A549 treated with Mapracorat at 1 μM for 4 hours (cell line): ENCODE data around the gene C11orf98. TPM values are rescaled to one million over a fixed set of nuclear protein-coding genes. Genes with fewer than 3 reads are reported as not detected.

Experiments used
- total RNA-seq: library from RNA; stranded (reverse); fragments of 200-300 nt; extraction: Qiagen RNA extraction; gene quantifications from 5 replicates; pipeline ENCODE4 v1.2.3, GENCODE V29; 2022

C11orf98 gene
- 120 to 142 TPM (median 133 TPM) in 5 replicates for total RNA-seq

GRCh38 chr11:62665075-62665598 is at the start of gene C11orf98, which contains the start of gene CSKMT:
TSS of gene C11orf98 (minus strand) at chr11:62665210. CDS start at chr11:62665169, 41 bp downstream.
TSS of gene CSKMT (plus strand) at chr11:62665312. CDS start at chr11:62665880, 568 bp downstream.

GRCh38 chr11:62707277-62707861 is 42.4 kb upstream of the C11orf98 start, which contains the start of the genes BSCL2 and GNG3:
TSS of gene BSCL2 (minus strand) at chr11:62707424. CDS start at chr11:62707195, 229 bp downstream.
TSS of gene GNG3 (plus strand) at chr11:62707676. CDS start at chr11:62708296, 620 bp downstream.

DNA sequence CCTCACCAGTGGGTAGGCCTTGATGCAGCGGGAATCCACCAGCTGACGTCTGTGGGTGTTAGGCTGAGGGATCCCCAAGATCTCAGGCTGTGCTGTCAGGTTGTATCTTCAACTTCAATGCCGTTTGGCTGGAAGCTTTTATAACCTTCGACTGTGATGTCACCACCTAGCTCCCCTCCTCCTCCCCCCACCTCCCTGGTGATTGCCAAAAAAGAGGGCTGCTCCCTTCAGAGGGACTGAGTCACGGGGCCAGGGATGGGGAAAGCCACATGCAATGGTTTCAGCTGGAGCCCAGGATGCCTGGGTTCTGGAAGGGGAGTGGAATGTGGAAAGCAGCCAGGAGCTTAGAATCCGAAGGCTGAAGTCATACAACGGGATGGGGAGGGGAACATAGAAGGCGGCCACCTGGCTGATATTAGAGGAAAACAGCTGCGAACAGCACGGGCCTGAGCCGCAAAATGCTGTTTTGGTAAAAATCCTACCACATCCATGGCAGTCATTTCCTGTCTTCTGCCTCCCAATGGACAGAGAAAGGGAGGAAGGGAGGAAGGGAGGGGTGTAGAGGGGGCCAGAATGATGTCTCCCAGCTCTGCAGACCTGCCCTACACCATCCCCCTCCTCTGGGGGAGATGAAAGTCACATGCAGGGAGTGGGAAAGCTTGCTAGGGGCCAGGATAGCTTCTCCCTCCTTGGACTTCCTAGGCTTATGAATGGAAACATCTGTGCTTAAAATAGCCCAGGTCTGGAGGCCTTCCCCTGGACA is 24.6 kb upstream of the C11orf98 start, which contains the start of gene LRRN4CL:
TSS of gene LRRN4CL (minus strand) at position 110 of the 763 bp plus-strand sequence. CDS start 1,022 bp downstream, outside the sequence.

GRCh38 chr11:62678770-62679696 is 14.0 kb upstream of the C11orf98 start, which contains the start of gene UBXN1:
TSS of gene UBXN1 (minus strand) at chr11:62679073. CDS start at chr11:62678923, 150 bp downstream.

GRCh38 chr11:62671608-62672389 is 6.8 kb upstream of the C11orf98 start, which contains the start of the genes LBHD1 and UQCC3:
TSS of gene LBHD1 (minus strand) at chr11:62672267. CDS start at chr11:62670031, 2,236 bp downstream.
TSS of gene UQCC3 (plus strand) at chr11:62671673. CDS start at chr11:62671746, 73 bp downstream.

DNA sequence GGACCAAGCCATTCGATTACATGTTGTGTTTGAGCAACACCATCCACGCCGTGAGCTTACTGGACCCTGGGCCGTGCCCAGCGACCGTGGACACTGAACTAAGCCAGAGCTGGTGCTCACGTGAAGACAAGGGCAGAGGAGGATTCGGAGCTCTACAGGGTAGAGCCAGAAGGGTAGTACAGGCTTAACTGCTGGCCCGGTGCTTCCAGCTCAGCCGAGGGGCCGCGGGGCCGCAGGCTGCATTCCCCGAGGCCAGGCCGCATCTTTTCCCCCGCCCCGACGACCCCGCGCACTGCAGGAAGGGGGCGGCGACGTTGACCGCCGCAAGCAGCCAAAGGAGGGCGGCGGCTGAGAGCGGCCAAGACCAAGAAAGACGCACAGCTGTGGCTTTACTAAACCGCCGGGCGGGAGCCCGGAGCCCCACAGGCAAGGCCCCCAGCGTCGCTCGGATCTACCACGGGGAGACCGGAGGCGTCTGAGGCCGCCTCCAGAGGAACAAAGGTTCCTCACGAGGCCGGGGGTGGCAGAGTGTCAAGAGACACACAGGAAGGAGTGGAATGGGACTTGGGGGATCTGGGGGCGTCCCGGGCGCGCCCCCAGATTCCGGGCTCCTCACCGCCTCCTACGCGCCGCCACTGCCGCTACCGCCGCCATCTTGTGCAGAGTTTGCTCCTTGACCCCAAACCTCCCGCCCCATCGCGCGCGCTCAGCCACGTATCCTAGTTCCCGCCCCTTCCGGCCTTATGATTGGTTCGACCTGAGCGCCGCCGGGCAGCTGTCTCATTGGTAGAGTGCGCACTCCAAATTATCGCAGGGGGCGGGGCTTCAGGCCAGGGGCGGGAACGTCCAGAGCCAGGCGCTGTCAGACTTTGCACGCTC is 18.8 kb downstream of the C11orf98 start, which contains the start of gene GANAB:
TSS of gene GANAB (minus strand) at position 668 of the 879 bp plus-strand sequence. CDS start at position 654, 14 bp downstream.

GRCh38 chr11:62621567-62622470 is 43.2 kb downstream of the C11orf98 start, which contains the start of gene B3GAT3:
TSS of gene B3GAT3 (minus strand) at chr11:62621986. CDS start at chr11:62621947, 39 bp downstream.

Other genes starting within 250 kb of the C11orf98 start
- gene SCGB1A1, start 246.2 kb downstream of the C11orf98 start, total RNA-seq: not detected in 5 replicates
- 288 to 390 TPM (median 357 TPM) in 5 replicates for gene AHNAK, start 118.4 kb downstream of the C11orf98 start, total RNA-seq
- gene EEF1G, start 91.3 kb downstream of the C11orf98 start, total RNA-seq: 1,940 to 2,067 TPM (median 1,987 TPM) in 5 replicates
- gene TUT1, start 73.7 kb downstream of the C11orf98 start, total RNA-seq: 13.6 to 16.7 TPM (median 16.4 TPM) in 5 replicates
- gene MTA2, start 63.3 kb downstream of the C11orf98 start, total RNA-seq: 84.2 to 90.9 TPM (median 87.8 TPM) in 5 replicates
- gene EML3, start 52.4 kb downstream of the C11orf98 start, total RNA-seq: 18.3 to 27.8 TPM (median 22.2 TPM) in 5 replicates
- gene ROM1, start 52.0 kb downstream of the C11orf98 start, total RNA-seq: 3.5 to 4.8 TPM (median 4.3 TPM) in 5 replicates
- gene B3GAT3, start 43.2 kb downstream of the C11orf98 start, total RNA-seq: 40.7 to 59.1 TPM (median 53.6 TPM) in 5 replicates
- gene GANAB, start 18.6 kb downstream of the C11orf98 start, total RNA-seq: 226 to 272 TPM (median 254 TPM) in 5 replicates
- gene INTS5, start 11.9 kb downstream of the C11orf98 start, total RNA-seq: 16.6 to 22.4 TPM (median 21.4 TPM) in 5 replicates
- gene CSKMT, start 102 bp upstream of the C11orf98 start, total RNA-seq: 9.8 to 16.3 TPM (median 14.4 TPM) in 5 replicates
- 27.0 to 39.9 TPM (median 36.2 TPM) in 5 replicates for gene UQCC3, start 6.5 kb upstream of the C11orf98 start, total RNA-seq
- gene LBHD1, start 7.1 kb upstream of the C11orf98 start, total RNA-seq: 3.1 to 5.1 TPM (median 4.6 TPM) in 5 replicates
- gene UBXN1, start 13.9 kb upstream of the C11orf98 start, total RNA-seq: 102 to 125 TPM (median 116 TPM) in 5 replicates
- gene LRRN4CL, start 24.3 kb upstream of the C11orf98 start, total RNA-seq: 0.06 to 0.24 TPM (median 0.09 TPM) in 4 of 5 replicates, not detected in the other
- gene BSCL2, start 42.2 kb upstream of the C11orf98 start, total RNA-seq: 54.7 to 81.4 TPM (median 71.3 TPM) in 5 replicates
- gene GNG3, start 42.5 kb upstream of the C11orf98 start, total RNA-seq: not detected in 5 replicates
- gene HNRNPUL2, start 62.2 kb upstream of the C11orf98 start, total RNA-seq: 36.4 to 41.5 TPM (median 40.5 TPM) in 5 replicates
- 28.9 to 34.9 TPM (median 31.7 TPM) in 5 replicates for gene TTC9C, start 63.3 kb upstream of the C11orf98 start, total RNA-seq
- 1.1 to 1.8 TPM (median 1.6 TPM) in 5 replicates for gene ZBTB3, start 89.0 kb upstream of the C11orf98 start, total RNA-seq
- gene POLR2G, start 96.4 kb upstream of the C11orf98 start, total RNA-seq: 165 to 180 TPM (median 178 TPM) in 5 replicates
- gene TAF6L, start 106.2 kb upstream of the C11orf98 start, total RNA-seq: 11.7 to 16.5 TPM (median 12.7 TPM) in 5 replicates
- 78.3 to 95.8 TPM (median 85.2 TPM) in 5 replicates for gene TMEM179B, start 122.2 kb upstream of the C11orf98 start, total RNA-seq
- gene TMEM223, start 126.8 kb upstream of the C11orf98 start, total RNA-seq: 18.5 to 27.8 TPM (median 26.5 TPM) in 5 replicates
- 41.1 to 56.6 TPM (median 51.1 TPM) in 5 replicates for gene NXF1, start 140.2 kb upstream of the C11orf98 start, total RNA-seq
- 19.5 to 24.9 TPM (median 24.1 TPM) in 5 replicates for gene STX5, start 166.8 kb upstream of the C11orf98 start, total RNA-seq
- not detected in 5 replicates for gene TEX54, start 167.6 kb upstream of the C11orf98 start, total RNA-seq
- gene WDR74, start 174.4 kb upstream of the C11orf98 start, total RNA-seq: 74.3 to 86.7 TPM (median 77.3 TPM) in 5 replicates
- gene SLC3A2, start 215.7 kb upstream of the C11orf98 start, total RNA-seq: 846 to 1,033 TPM (median 970 TPM) in 5 replicates